ENCODE data around the gene B3GAT2.

The B3GAT2 gene

GRCh38 chr6:70852667-70853246 is 104.1 kb downstream of the B3GAT2 start:
- Histone ChIP-seq H3K4me3 (ENCODE audit: low read length in 2 of 2) (no peak overlapping the region), H2AK5ac (ENCODE audit: low read depth, low read length) (no peak overlapping the region), H3K36me3 (replicated peaks in 1 of 2; ENCODE audit: control insufficient read depth in 2 of 2, insufficient read depth in 2 of 2, low read length in 2 of 2) (peaks cover 0 to 8% of the 10 kb centered on the region in 2 donors), H3K14ac (ENCODE audit: low read length) (no peak overlapping the region), H3K23ac (ENCODE audit: low read depth, low read length, poor library complexity) (no peak overlapping the region), H2BK15ac (ENCODE audit: low read length) (no peak overlapping the region), H4K8ac (ENCODE audit: low read depth, low read length) (no peak overlapping the region), H2AFZ (ENCODE audit: low read length) (no peak overlapping the region), H3K4me2 (ENCODE audit: insufficient read depth, low read length, poor library complexity, severe bottlenecking) (no peak overlapping the region), H3K4me1 (ENCODE audit: control insufficient read depth in 2 of 2, insufficient read depth in 1 of 2, low read depth in 1 of 2, low read length in 2 of 2) (no peaks in the 10 kb centered on the region), H2BK120ac (ENCODE audit: low read depth, low read length) (no peak overlapping the region), H3K27me3 (ENCODE audit: control insufficient read depth in 3 of 3, insufficient read depth in 3 of 3, low read depth in 1 of 3, low read length in 3 of 3) (no peaks in the 10 kb centered on the region), H3K18ac (ENCODE audit: low read length) (no peak overlapping the region), H4K91ac (ENCODE audit: low read depth, low read length, poor library complexity) (no peak overlapping the region), H2BK12ac (ENCODE audit: low read length) (no peak overlapping the region), H3K9me3 (replicated peaks in 1 of 2; ENCODE audit: control insufficient read depth in 2 of 2, insufficient read depth in 1 of 2, low read depth in 1 of 2, low read length in 2 of 2) (peaks cover 0 to 10% of the 10 kb centered on the region in 2 donors), H3K4ac (ENCODE audit: low read length) (no peak overlapping the region), H3K79me1 (ENCODE audit: low read depth, low read length) (no peaks in the 10 kb centered on the region), H2BK5ac (ENCODE audit: low read length) (no peak overlapping the region), H3K27ac (replicated peaks; ENCODE audit: low read length) (no peak overlapping the region), H3K9ac (ENCODE audit: low read depth, low read length, poor library complexity) (no peak overlapping the region)
- DNase-seq (ENCODE audit: low spot score): no peak

- no peak for DNase-seq (ENCODE audit: low spot score)
- WGBS, 2 donors (ENCODE audit: extremely low coverage in 2 of 2, insufficient read length in 2 of 2, insufficient replicate concordance in 1 of 2): 100% methylated on average over 1 of the region's 1 CpG; no CpG with 5 or more reads in 1 of the 2 donors
- Histone ChIP-seq H3K4me3 (ENCODE audit: low read length in 2 of 2) (no peak overlapping the region), H3K27ac (replicated peaks; ENCODE audit: low read length) (no peak overlapping the region), H3K9ac (ENCODE audit: low read depth, low read length, poor library complexity) (no peak overlapping the region), H4K91ac (ENCODE audit: low read depth, low read length, poor library complexity) (no peak overlapping the region), H2AK5ac (ENCODE audit: low read depth, low read length) (no peak overlapping the region), H3K4ac (ENCODE audit: low read length) (no peak overlapping the region), H3K14ac (ENCODE audit: low read length) (no peak overlapping the region), H3K27me3 (ENCODE audit: control insufficient read depth in 3 of 3, insufficient read depth in 3 of 3, low read depth in 1 of 3, low read length in 3 of 3) (no peaks in the 10 kb centered on the region), H3K18ac (ENCODE audit: low read length) (no peak overlapping the region), H2AFZ (ENCODE audit: low read length) (no peak overlapping the region), H2BK15ac (ENCODE audit: low read length) (no peak overlapping the region), H3K4me1 (ENCODE audit: control insufficient read depth in 2 of 2, insufficient read depth in 1 of 2, low read depth in 1 of 2, low read length in 2 of 2) (no peaks in the 10 kb centered on the region), H2BK5ac (ENCODE audit: low read length) (no peak overlapping the region), H3K79me1 (ENCODE audit: low read depth, low read length) (no peaks in the 10 kb centered on the region), H3K9me3 (replicated peaks in 1 of 2; ENCODE audit: control insufficient read depth in 2 of 2, insufficient read depth in 1 of 2, low read depth in 1 of 2, low read length in 2 of 2) (peaks cover 0 to 10% of the 10 kb centered on the region in 2 donors), H3K36me3 (replicated peaks in 1 of 2; ENCODE audit: control insufficient read depth in 2 of 2, insufficient read depth in 2 of 2, low read length in 2 of 2) (peaks cover 0 to 5% of the 10 kb centered on the region in 2 donors), H2BK12ac (ENCODE audit: low read length) (no peak overlapping the region), H2BK120ac (ENCODE audit: low read depth, low read length) (no peak overlapping the region), H3K23ac (ENCODE audit: low read depth, low read length, poor library complexity) (no peak overlapping the region), H3K4me2 (ENCODE audit: insufficient read depth, low read length, poor library complexity, severe bottlenecking) (no peak overlapping the region), H4K8ac (ENCODE audit: low read depth, low read length) (no peak overlapping the region)
Measured at GRCh38 chr6:70849348-70850069, 107.4 kb downstream of the B3GAT2 start.

- Histone ChIP-seq H4K8ac (ENCODE audit: low read depth, low read length) (no peak overlapping the region), H2AFZ (ENCODE audit: low read length) (no peak overlapping the region), H2BK15ac (ENCODE audit: low read length) (no peak overlapping the region), H2BK12ac (ENCODE audit: low read length) (no peak overlapping the region), H3K4me2 (ENCODE audit: insufficient read depth, low read length, poor library complexity, severe bottlenecking) (no peak overlapping the region), H2AK5ac (ENCODE audit: low read depth, low read length) (no peak overlapping the region), H3K18ac (ENCODE audit: low read length) (no peak overlapping the region), H3K79me1 (ENCODE audit: low read depth, low read length) (no peaks in the 10 kb centered on the region), H3K27ac (replicated peaks; ENCODE audit: low read length) (no peak overlapping the region), H3K27me3 (ENCODE audit: control insufficient read depth in 3 of 3, insufficient read depth in 3 of 3, low read depth in 1 of 3, low read length in 3 of 3) (no peaks in the 10 kb centered on the region), H3K4ac (ENCODE audit: low read length) (no peak overlapping the region), H3K9ac (ENCODE audit: low read depth, low read length, poor library complexity) (no peak overlapping the region), H2BK5ac (ENCODE audit: low read length) (no peak overlapping the region), H3K36me3 (replicated peaks in 1 of 2; ENCODE audit: control insufficient read depth in 2 of 2, insufficient read depth in 2 of 2, low read length in 2 of 2) (peaks cover 0 to 5% of the 10 kb centered on the region in 2 donors), H3K23ac (ENCODE audit: low read depth, low read length, poor library complexity) (no peak overlapping the region), H4K91ac (ENCODE audit: low read depth, low read length, poor library complexity) (no peak overlapping the region), H3K9me3 (replicated peaks in 1 of 2; ENCODE audit: control insufficient read depth in 2 of 2, insufficient read depth in 1 of 2, low read depth in 1 of 2, low read length in 2 of 2) (peaks cover 0 to 10% of the 10 kb centered on the region in 2 donors), H3K14ac (ENCODE audit: low read length) (no peak overlapping the region), H3K4me3 (ENCODE audit: low read length in 2 of 2) (no peak overlapping the region), H2BK120ac (ENCODE audit: low read depth, low read length) (no peak overlapping the region), H3K4me1 (ENCODE audit: control insufficient read depth in 2 of 2, insufficient read depth in 1 of 2, low read depth in 1 of 2, low read length in 2 of 2) (no peaks in the 10 kb centered on the region)
- WGBS, 2 donors (ENCODE audit: extremely low coverage in 2 of 2, insufficient read length in 2 of 2, insufficient replicate concordance in 1 of 2): no CpG with 5 or more reads among the region's 4 CpGs
- no peak for DNase-seq (ENCODE audit: low spot score)
Measured at GRCh38 chr6:70847106-70848084, 109.5 kb downstream of the B3GAT2 start.
